HCT116 (cell line): ENCODE measurements around the gene DNMT3B. TPM values are rescaled to one million over a fixed set of nuclear protein-coding genes. Genes with fewer than 3 reads are reported as not detected.

Experiments used
- ATAC-seq: fragments of 200-7000 bp; cut with Tn5 transposase; 2 replicates; pipeline ENCODE4 v1.9.1; 2020; ENCODE audit warnings: mild to moderate bottlenecking, moderate library complexity
- BruUV-seq: library from RNA; stranded (reverse); fragments of 400-500 nt; replicated peaks from 2 replicates; lab custom pipeline; 2021; lab: Mats Ljungman, UMichigan
- CTCF ChIA-PET: fragments of 300-600 bp; sonication (Branson Sonifier 250); formaldehyde crosslinking; loops from one replicate; lab custom pipeline; 2021; ENCODE audit warnings: antibody characterized with exemption; lab: Charles Lee
- POLR2A ChIA-PET: fragments of 300-600, 350-600 bp; sonication (Branson Sonifier 250); formaldehyde crosslinking; loops from one replicate; lab custom pipeline; 2021; ENCODE audit warnings: antibody characterized with exemption; lab: Charles Lee
- RAD21 ChIA-PET, 2 experiments: fragments of 300-600 bp; sonication (Branson Sonifier 250); formaldehyde crosslinking; loops; one replicate each; lab custom pipeline; 2023; ENCODE audit warnings: low total read pairs in 2 of 2; ENCODE audit not compliant: uncharacterized antibody in 2 of 2, unreplicated experiment in 2 of 2, low non-redundant PET in 1 of 2; lab: Charles Lee
- DNase-seq: peaks from one replicate; pipeline ENCODE4 v3.0.0-alpha.2; 2010; ENCODE audit warnings: low read depth, low spot score
- H2AFZ ChIP-seq: fragments of 200-600 bp; shearing (Covaris generic), sonication (generic); 2 replicates; pipeline ENCODE4 v1.6.1; 2017; ENCODE audit warnings: low read depth, mixed run types, mixed read lengths, antibody characterized with exemption, low read length; ENCODE audit not compliant: poor library complexity, severe bottlenecking
- H3K27ac ChIP-seq: 2 replicates; pipeline ENCODE4 v1.5.1; 2012; ENCODE audit warnings: low read depth, low read length
- H3K27me3 ChIP-seq: fragments of 200-600 bp; sonication (generic); 2 replicates; pipeline ENCODE4 v1.6.1; 2016; ENCODE audit warnings: mixed run types, low read length, mixed read lengths; ENCODE audit not compliant: insufficient read depth
- H3K36me3 ChIP-seq, 2 experiments: fragments of 200-500 bp in 1 of 2; fragments of 200-600 bp in 1 of 2; sonication (Bioruptor generic) in 1 of 2; sonication (generic) in 1 of 2; 2 replicates each; pipeline versions ENCODE4 v1.5.1 to v1.6.1; 2014 to 2016; ENCODE audit warnings: low read length in 2 of 2, inconsistent platforms in 1 of 2, mixed read lengths in 1 of 2, mixed run types in 1 of 2; ENCODE audit not compliant: insufficient read depth in 2 of 2, control insufficient read depth in 1 of 2
- H3K4me1 ChIP-seq, 2 experiments: fragments of 200-600 bp in 1 of 2; sonication (generic) in 1 of 2; 2 replicates each; pipeline versions ENCODE4 v1.5.1 to v1.6.1; 2012 to 2017; ENCODE audit warnings: low read length in 2 of 2, inconsistent platforms in 1 of 2, mild to moderate bottlenecking in 1 of 2, mixed read lengths in 1 of 2, mixed run types in 1 of 2, moderate library complexity in 1 of 2; ENCODE audit not compliant: insufficient read depth in 2 of 2, control insufficient read depth in 1 of 2
- H3K4me2 ChIP-seq: fragments of 200-600 bp; sonication (generic); 2 replicates; pipeline ENCODE4 v1.6.1; 2017; ENCODE audit warnings: mixed run types, low read length, mixed read lengths
- H3K4me3 ChIP-seq, 2 experiments: fragments of 200-600 bp in 1 of 2; sonication (generic) in 1 of 2; replicated peaks in 1 of 2; 2 replicates each; pipeline ENCODE4 v1.5.1; 2011 to 2016; ENCODE audit warnings: low read length in 2 of 2, control low read depth in 1 of 2, low read depth in 1 of 2, mild to moderate bottlenecking in 1 of 2, mixed read lengths in 1 of 2, mixed run types in 1 of 2
- H3K79me2 ChIP-seq: fragments of 200-600 bp; sonication (generic); 2 replicates; pipeline ENCODE4 v1.6.1; 2017; ENCODE audit warnings: mild to moderate bottlenecking, mixed run types, low read length, moderate library complexity, mixed read lengths; ENCODE audit not compliant: insufficient read depth
- H3K9ac ChIP-seq: fragments of 200-600 bp; sonication (generic); 2 replicates; pipeline ENCODE4 v1.6.1; 2016; ENCODE audit warnings: low read length, mixed read lengths
- H3K9me2 ChIP-seq: fragments of 200-600 bp; sonication (generic), shearing (Covaris generic); 2 replicates; pipeline ENCODE4 v1.6.1; 2017; ENCODE audit warnings: mixed run types, mild to moderate bottlenecking, moderate library complexity; ENCODE audit not compliant: insufficient read depth
- H3K9me3 ChIP-seq, 2 experiments: fragments of 200-500 bp in 1 of 2; fragments of 200-600 bp in 1 of 2; sonication (Bioruptor generic) in 1 of 2; sonication (generic) in 1 of 2; 2 replicates each; pipeline ENCODE4 v1.6.1; 2014 to 2017; ENCODE audit warnings: low read length in 2 of 2, mixed read lengths in 2 of 2, inconsistent platforms in 1 of 2, low read depth in 1 of 2, mild to moderate bottlenecking in 1 of 2, mixed run types in 1 of 2, moderate library complexity in 1 of 2; ENCODE audit not compliant: control insufficient read depth in 1 of 2, insufficient read depth in 1 of 2
- H4K20me1 ChIP-seq: fragments of 200-600 bp; sonication (generic), shearing (Covaris generic); 2 replicates; pipeline ENCODE4 v1.6.1; 2017; ENCODE audit warnings: mixed run types, mild to moderate bottlenecking, moderate library complexity; ENCODE audit not compliant: insufficient read depth
- CBX3 ChIP-seq: IDR thresholded peaks from 2 replicates; pipeline ENCODE4 v1.6.1; 2012; ENCODE audit warnings: low read depth
- CEBPB ChIP-seq: IDR thresholded peaks from 2 replicates; pipeline ENCODE4 v1.6.1; 2012; ENCODE audit warnings: low read depth
- EGR1 ChIP-seq: IDR thresholded peaks from 2 replicates; pipeline ENCODE4 v1.6.1; 2012; ENCODE audit warnings: low read depth
- ELF1 ChIP-seq: IDR thresholded peaks from 2 replicates; pipeline ENCODE4 v1.6.1; 2012; ENCODE audit warnings: low read depth, borderline replicate concordance
- EZH2 ChIP-seq: fragments of 200-600 bp; sonication (generic); IDR thresholded peaks from 2 replicates; pipeline ENCODE4 v1.6.1; 2017; ENCODE audit warnings: antibody characterized with exemption, mixed run types
- EZH2phosphoT487 ChIP-seq: fragments of 200-600 bp; IDR thresholded peaks from 2 replicates; pipeline ENCODE4 v1.6.1; 2018; ENCODE audit warnings: antibody characterized with exemption, borderline replicate concordance
- FOSL1 ChIP-seq: IDR thresholded peaks from 2 replicates; pipeline ENCODE4 v1.6.1; 2012; ENCODE audit warnings: low read depth
- JUND ChIP-seq: IDR thresholded peaks from 2 replicates; pipeline ENCODE4 v1.6.1; 2012
- POLR2A ChIP-seq: IDR thresholded peaks from 2 replicates; pipeline ENCODE4 v1.7.0; 2011; ENCODE audit warnings: borderline replicate concordance; ENCODE audit not compliant: insufficient read depth, insufficient read length; ENCODE audit errors: extremely low read depth
- POLR2AphosphoS5 ChIP-seq: IDR thresholded peaks from 2 replicates; pipeline ENCODE4 v1.6.1; 2011; ENCODE audit warnings: mild to moderate bottlenecking, low read depth, low read length, moderate library complexity
- RAD21 ChIP-seq: IDR thresholded peaks from 2 replicates; pipeline ENCODE4 v1.6.1; 2012; ENCODE audit warnings: low read depth, mild to moderate bottlenecking
- SIN3A ChIP-seq: IDR thresholded peaks from 2 replicates; pipeline ENCODE4 v1.6.1; 2012; ENCODE audit warnings: low read depth
- SRF ChIP-seq: IDR thresholded peaks from 2 replicates; pipeline ENCODE4 v1.6.1; 2012; ENCODE audit warnings: low read depth
- TCF7L2 ChIP-seq: IDR thresholded peaks from 2 replicates; pipeline ENCODE4 v1.7.0; 2011; ENCODE audit warnings: borderline replicate concordance, inconsistent platforms; ENCODE audit not compliant: insufficient read depth, insufficient read length; ENCODE audit errors: extremely low read depth
- ZFX ChIP-seq: fragments of 450-650 bp; IDR thresholded peaks from 2 replicates; pipeline ENCODE4 v1.6.1; 2017
- intact Hi-C: fragments of 100-400 bp; cut with micrococcal nuclease; formaldehyde crosslinking; loops from 2 replicates; pipeline ENCODE4 v1.10.0; 2022
- total RNA-seq: library from RNA; stranded (reverse); gene quantifications from one replicate; pipeline ENCODE4 v1.2.1, GENCODE V29; 2021; ENCODE audit not compliant: unreplicated experiment
- TF ChIP-seq, protein P1 (sequence below): IDR thresholded peaks from 2 replicates; pipeline ENCODE4 v1.6.1; 2011; ENCODE audit warnings: mild to moderate bottlenecking, low read length, moderate library complexity; ENCODE audit not compliant: insufficient replicate concordance; ENCODE audit errors: extremely low read depth
- TF ChIP-seq, protein P2 (sequence below): IDR thresholded peaks from 2 replicates; pipeline ENCODE4 v1.6.1; 2012; ENCODE audit warnings: low read depth
- TF ChIP-seq, protein P3 (sequence below): IDR thresholded peaks from 2 replicates; pipeline ENCODE4 v1.6.1; 2012

The DNMT3B gene
- total RNA-seq, 1 experiment from 2014 or later = 22.2 TPM

DNA sequence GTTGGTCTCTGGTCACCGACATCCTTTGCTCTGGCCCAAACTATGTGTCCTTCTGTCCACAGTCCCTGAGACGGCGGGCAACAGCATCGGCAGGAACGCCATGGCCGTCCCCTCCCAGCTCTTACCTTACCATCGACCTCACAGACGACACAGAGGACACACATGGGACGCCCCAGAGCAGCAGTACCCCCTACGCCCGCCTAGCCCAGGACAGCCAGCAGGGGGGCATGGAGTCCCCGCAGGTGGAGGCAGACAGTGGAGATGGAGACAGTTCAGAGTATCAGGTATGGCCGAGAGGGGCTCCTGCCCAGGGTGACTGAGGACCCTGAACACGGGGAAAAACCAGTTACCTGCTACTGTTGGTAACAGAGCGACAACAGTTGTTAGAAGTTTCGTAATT lies 25.0 kb downstream of the DNMT3B start:
- ChIA-PET RAD21 (no interaction called here), POLR2A (no interaction called here)

More for the DNA sequence above, 25.0 kb downstream of the DNMT3B start:
- H3K36me3 ChIP-seq = peaks cover 48 to 49% of the 10 kb centered on the region in 2 experiments
- intact Hi-C loops = no loop called here
- H3K27me3 ChIP-seq = no peaks in the 10 kb centered on the region
- no peak overlapping the region for H3K27ac ChIP-seq
- no peaks in the 10 kb centered on the region for H4K20me1 ChIP-seq
- BruUV-seq = no TSS peak
- no peak overlapping the region for H3K4me2 ChIP-seq
- TF ChIP-seq SRF (no peak), FOSL1 (no peak), SIN3A (no peak), JUND (no peak), ELF1 (no peak), POLR2A (no peak), CEBPB (no peak), TCF7L2 (no peak), EGR1 (no peak), CBX3 (no peak), POLR2AphosphoS5 (no peak), RAD21 (no peak), ZFX (no peak), EZH2phosphoT487 (no peak), EZH2 (no peak)
- TF ChIP-seq, protein P1, sequence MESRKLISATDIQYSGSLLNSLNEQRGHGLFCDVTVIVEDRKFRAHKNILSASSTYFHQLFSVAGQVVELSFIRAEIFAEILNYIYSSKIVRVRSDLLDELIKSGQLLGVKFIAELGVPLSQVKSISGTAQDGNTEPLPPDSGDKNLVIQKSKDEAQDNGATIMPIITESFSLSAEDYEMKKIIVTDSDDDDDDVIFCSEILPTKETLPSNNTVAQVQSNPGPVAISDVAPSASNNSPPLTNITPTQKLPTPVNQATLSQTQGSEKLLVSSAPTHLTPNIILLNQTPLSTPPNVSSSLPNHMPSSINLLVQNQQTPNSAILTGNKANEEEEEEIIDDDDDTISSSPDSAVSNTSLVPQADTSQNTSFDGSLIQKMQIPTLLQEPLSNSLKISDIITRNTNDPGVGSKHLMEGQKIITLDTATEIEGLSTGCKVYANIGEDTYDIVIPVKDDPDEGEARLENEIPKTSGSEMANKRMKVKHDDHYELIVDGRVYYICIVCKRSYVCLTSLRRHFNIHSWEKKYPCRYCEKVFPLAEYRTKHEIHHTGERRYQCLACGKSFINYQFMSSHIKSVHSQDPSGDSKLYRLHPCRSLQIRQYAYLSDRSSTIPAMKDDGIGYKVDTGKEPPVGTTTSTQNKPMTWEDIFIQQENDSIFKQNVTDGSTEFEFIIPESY = no peak
- TF ChIP-seq, protein P2, sequence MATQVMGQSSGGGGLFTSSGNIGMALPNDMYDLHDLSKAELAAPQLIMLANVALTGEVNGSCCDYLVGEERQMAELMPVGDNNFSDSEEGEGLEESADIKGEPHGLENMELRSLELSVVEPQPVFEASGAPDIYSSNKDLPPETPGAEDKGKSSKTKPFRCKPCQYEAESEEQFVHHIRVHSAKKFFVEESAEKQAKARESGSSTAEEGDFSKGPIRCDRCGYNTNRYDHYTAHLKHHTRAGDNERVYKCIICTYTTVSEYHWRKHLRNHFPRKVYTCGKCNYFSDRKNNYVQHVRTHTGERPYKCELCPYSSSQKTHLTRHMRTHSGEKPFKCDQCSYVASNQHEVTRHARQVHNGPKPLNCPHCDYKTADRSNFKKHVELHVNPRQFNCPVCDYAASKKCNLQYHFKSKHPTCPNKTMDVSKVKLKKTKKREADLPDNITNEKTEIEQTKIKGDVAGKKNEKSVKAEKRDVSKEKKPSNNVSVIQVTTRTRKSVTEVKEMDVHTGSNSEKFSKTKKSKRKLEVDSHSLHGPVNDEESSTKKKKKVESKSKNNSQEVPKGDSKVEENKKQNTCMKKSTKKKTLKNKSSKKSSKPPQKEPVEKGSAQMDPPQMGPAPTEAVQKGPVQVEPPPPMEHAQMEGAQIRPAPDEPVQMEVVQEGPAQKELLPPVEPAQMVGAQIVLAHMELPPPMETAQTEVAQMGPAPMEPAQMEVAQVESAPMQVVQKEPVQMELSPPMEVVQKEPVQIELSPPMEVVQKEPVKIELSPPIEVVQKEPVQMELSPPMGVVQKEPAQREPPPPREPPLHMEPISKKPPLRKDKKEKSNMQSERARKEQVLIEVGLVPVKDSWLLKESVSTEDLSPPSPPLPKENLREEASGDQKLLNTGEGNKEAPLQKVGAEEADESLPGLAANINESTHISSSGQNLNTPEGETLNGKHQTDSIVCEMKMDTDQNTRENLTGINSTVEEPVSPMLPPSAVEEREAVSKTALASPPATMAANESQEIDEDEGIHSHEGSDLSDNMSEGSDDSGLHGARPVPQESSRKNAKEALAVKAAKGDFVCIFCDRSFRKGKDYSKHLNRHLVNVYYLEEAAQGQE = no peak
- TF ChIP-seq, protein P3, sequence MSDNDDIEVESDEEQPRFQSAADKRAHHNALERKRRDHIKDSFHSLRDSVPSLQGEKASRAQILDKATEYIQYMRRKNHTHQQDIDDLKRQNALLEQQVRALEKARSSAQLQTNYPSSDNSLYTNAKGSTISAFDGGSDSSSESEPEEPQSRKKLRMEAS = no peak
- H3K9me2 ChIP-seq = no peaks in the 10 kb centered on the region
- no peaks in the 10 kb centered on the region for H3K4me1 ChIP-seq
- CTCF ChIA-PET = no interaction called here
- H2AFZ ChIP-seq = no peak overlapping the region
- no peaks in the 10 kb centered on the region for H3K9me3 ChIP-seq
- H3K9ac ChIP-seq = no peak overlapping the region
- 0 out of 2 replicates have a peak, but pooled peaks cover 4% of the 10 kb centered on the region for H3K79me2 ChIP-seq
- H3K4me3 ChIP-seq = no peak overlapping the region
- no peak for DNase-seq
- ATAC-seq = 0 out of 2 replicates have a peak, but pooled peaks have one; percentile 39
